ENCODE data around the gene P2RY14. TPM values are rescaled to one million over a fixed set of nuclear protein-coding genes. Genes with fewer than 3 reads are reported as not detected.

P2RY14 gene
- total and polyA plus RNA-seq, 2 of the 13 experiments (the other 11 are each of a cell fraction or from before 2014, with no cell fraction given) = not detected

DNA sequence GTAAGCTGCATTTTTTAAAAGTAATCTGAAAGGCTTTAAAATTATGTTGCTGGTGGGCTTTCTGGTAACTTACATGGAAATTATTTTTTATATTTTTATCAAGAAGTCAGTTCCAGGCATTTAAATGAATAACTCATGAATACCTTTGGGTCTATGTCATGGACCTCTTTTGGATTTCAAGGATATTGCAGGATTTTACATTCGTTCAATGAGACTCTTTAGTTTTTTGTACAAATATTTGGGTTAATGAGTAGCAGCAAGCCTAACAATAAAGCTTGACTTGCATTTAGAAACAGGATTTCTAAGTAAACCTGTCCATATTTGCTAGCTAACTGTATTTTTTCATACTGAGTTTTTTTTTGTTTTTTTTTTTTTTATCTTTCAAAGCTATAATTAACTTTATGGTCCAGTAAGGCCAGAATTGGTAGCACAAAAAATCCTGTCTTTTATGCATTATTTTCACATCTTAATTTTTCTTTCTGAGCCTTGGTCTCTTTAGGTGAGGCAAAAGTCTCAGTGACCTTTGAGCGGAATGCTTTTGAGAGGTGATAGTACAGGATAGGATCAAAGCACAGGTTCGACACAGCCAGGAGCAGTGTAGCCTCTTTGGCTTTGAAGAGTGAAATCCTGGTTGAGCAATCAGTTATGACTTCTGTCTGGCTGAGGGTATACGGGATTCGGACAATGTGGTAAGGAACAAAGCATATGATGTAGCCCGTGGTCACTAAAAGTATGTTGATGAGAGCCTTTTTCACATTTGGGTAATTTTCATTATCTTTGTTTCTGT is 80.2 kb downstream of the P2RY14 start (continued):
- TF ChIP-seq, protein P1, sequence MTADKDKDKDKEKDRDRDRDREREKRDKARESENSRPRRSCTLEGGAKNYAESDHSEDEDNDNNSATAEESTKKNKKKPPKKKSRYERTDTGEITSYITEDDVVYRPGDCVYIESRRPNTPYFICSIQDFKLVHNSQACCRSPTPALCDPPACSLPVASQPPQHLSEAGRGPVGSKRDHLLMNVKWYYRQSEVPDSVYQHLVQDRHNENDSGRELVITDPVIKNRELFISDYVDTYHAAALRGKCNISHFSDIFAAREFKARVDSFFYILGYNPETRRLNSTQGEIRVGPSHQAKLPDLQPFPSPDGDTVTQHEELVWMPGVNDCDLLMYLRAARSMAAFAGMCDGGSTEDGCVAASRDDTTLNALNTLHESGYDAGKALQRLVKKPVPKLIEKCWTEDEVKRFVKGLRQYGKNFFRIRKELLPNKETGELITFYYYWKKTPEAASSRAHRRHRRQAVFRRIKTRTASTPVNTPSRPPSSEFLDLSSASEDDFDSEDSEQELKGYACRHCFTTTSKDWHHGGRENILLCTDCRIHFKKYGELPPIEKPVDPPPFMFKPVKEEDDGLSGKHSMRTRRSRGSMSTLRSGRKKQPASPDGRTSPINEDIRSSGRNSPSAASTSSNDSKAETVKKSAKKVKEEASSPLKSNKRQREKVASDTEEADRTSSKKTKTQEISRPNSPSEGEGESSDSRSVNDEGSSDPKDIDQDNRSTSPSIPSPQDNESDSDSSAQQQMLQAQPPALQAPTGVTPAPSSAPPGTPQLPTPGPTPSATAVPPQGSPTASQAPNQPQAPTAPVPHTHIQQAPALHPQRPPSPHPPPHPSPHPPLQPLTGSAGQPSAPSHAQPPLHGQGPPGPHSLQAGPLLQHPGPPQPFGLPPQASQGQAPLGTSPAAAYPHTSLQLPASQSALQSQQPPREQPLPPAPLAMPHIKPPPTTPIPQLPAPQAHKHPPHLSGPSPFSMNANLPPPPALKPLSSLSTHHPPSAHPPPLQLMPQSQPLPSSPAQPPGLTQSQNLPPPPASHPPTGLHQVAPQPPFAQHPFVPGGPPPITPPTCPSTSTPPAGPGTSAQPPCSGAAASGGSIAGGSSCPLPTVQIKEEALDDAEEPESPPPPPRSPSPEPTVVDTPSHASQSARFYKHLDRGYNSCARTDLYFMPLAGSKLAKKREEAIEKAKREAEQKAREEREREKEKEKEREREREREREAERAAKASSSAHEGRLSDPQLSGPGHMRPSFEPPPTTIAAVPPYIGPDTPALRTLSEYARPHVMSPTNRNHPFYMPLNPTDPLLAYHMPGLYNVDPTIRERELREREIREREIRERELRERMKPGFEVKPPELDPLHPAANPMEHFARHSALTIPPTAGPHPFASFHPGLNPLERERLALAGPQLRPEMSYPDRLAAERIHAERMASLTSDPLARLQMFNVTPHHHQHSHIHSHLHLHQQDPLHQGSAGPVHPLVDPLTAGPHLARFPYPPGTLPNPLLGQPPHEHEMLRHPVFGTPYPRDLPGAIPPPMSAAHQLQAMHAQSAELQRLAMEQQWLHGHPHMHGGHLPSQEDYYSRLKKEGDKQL (CRISPR knock-in tag; IDR thresholded peaks at IDR 0.05; ENCODE audit: low read depth) = peak; percentile 87
- TF ChIP-seq NKX3-1 (CRISPR knock-in tag; IDR thresholded peaks at IDR 0.05) (no peak; the same call in 1 of the 2 replicates), ZNF614 (CRISPR knock-in tag; IDR thresholded peaks at IDR 0.05; ENCODE audit: borderline replicate concordance) (peak; percentile 95), SIN3B (IDR thresholded peaks at IDR 0.05; ENCODE audit: low read length) (no peak), ZNF598 (CRISPR knock-in tag; IDR thresholded peaks at IDR 0.05; ENCODE audit: borderline replicate concordance) (no peak), YY1 (IDR thresholded peaks at IDR 0.05; ENCODE audit: insufficient read depth, insufficient replicate concordance, low read depth, low read length) (no peak), ZNF839 (CRISPR knock-in tag; IDR thresholded peaks at IDR 0.05; ENCODE audit: borderline replicate concordance) (no peak), HIVEP1 (CRISPR knock-in tag; IDR thresholded peaks at IDR 0.05) (no peak), ZBTB7B (CRISPR knock-in tag; IDR thresholded peaks at IDR 0.05) (0 out of 2 replicates have a peak, but pooled peaks have one; percentile 21), ZNF263 (CRISPR knock-in tag; IDR thresholded peaks at IDR 0.05) (no peak)
- TF ChIP-seq, protein P2, sequence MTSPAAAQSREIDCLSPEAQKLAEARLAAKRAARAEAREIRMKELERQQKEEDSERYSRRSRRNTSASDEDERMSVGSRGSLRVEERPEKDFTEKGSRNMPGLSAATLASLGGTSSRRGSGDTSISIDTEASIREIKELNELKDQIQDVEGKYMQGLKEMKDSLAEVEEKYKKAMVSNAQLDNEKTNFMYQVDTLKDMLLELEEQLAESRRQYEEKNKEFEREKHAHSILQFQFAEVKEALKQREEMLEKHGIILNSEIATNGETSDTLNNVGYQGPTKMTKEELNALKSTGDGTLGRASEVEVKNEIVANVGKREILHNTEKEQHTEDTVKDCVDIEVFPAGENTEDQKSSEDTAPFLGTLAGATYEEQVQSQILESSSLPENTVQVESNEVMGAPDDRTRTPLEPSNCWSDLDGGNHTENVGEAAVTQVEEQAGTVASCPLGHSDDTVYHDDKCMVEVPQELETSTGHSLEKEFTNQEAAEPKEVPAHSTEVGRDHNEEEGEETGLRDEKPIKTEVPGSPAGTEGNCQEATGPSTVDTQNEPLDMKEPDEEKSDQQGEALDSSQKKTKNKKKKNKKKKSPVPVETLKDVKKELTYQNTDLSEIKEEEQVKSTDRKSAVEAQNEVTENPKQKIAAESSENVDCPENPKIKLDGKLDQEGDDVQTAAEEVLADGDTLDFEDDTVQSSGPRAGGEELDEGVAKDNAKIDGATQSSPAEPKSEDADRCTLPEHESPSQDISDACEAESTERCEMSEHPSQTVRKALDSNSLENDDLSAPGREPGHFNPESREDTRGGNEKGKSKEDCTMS (CRISPR knock-in tag; conservative IDR thresholded peaks at IDR 0.05) = no peak
- TF ChIP-seq, protein P3, sequence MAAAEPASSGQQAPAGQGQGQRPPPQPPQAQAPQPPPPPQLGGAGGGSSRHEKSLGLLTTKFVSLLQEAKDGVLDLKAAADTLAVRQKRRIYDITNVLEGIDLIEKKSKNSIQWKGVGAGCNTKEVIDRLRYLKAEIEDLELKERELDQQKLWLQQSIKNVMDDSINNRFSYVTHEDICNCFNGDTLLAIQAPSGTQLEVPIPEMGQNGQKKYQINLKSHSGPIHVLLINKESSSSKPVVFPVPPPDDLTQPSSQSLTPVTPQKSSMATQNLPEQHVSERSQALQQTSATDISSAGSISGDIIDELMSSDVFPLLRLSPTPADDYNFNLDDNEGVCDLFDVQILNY (CRISPR knock-in tag; conservative IDR thresholded peaks at IDR 0.05) = no peak
- TF ChIP-seq, protein P4, sequence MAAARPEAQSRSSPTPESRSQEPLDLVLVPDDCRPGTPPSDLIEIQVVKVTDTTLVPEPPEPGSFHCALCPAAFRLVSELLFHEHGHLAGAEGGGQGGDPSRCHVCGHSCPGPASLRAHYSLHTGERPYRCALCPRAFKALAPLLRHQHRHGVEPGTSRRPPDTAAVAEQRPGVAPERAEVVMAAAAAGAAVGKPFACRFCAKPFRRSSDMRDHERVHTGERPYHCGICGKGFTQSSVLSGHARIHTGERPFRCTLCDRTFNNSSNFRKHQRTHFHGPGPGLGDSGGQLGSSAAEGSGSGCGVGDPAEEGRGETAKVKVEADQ (CRISPR knock-in tag; IDR thresholded peaks at IDR 0.05; ENCODE audit: borderline replicate concordance) = no peak
- TF ChIP-seq, protein P5, sequence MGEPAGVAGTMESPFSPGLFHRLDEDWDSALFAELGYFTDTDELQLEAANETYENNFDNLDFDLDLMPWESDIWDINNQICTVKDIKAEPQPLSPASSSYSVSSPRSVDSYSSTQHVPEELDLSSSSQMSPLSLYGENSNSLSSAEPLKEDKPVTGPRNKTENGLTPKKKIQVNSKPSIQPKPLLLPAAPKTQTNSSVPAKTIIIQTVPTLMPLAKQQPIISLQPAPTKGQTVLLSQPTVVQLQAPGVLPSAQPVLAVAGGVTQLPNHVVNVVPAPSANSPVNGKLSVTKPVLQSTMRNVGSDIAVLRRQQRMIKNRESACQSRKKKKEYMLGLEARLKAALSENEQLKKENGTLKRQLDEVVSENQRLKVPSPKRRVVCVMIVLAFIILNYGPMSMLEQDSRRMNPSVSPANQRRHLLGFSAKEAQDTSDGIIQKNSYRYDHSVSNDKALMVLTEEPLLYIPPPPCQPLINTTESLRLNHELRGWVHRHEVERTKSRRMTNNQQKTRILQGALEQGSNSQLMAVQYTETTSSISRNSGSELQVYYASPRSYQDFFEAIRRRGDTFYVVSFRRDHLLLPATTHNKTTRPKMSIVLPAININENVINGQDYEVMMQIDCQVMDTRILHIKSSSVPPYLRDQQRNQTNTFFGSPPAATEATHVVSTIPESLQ (CRISPR knock-in tag; conservative IDR thresholded peaks at IDR 0.05) = no peak
- TF ChIP-seq, protein P6, sequence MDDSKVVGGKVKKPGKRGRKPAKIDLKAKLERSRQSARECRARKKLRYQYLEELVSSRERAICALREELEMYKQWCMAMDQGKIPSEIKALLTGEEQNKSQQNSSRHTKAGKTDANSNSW (CRISPR knock-in tag; IDR thresholded peaks at IDR 0.05; ENCODE audit: borderline replicate concordance) = no peak

All from HepG2 (cell line).